ENCODE data around the gene APOB.

Gene APOB

GRCh38 chr2:21009662-21010225 is 34.1 kb downstream of the APOB start:
- H3K27ac Mint-ChIP-seq = no peak overlapping the region
- no peaks in the 10 kb centered on the region for H3K9me3 Mint-ChIP-seq (ENCODE audit: low read depth)
- H3K27me3 Mint-ChIP-seq = no peaks in the 10 kb centered on the region
- no peaks in the 10 kb centered on the region for H3K36me3 Mint-ChIP-seq
- no peak overlapping the region for H3K4me3 Mint-ChIP-seq
- H3K4me1 Mint-ChIP-seq (ENCODE audit: low read depth) = no peaks in the 10 kb centered on the region

- Mint-ChIP-seq H3K27me3 (no peaks in the 10 kb centered on the region), H3K27ac (no peak overlapping the region), H3K4me3 (no peak overlapping the region), H3K36me3 (no peaks in the 10 kb centered on the region), H3K4me1 (ENCODE audit: low read depth) (no peaks in the 10 kb centered on the region), H3K9me3 (ENCODE audit: low read depth) (no peaks in the 10 kb centered on the region)
Observed at GRCh38 chr2:21008790-21009661, 34.8 kb downstream of the APOB start.

DNA sequence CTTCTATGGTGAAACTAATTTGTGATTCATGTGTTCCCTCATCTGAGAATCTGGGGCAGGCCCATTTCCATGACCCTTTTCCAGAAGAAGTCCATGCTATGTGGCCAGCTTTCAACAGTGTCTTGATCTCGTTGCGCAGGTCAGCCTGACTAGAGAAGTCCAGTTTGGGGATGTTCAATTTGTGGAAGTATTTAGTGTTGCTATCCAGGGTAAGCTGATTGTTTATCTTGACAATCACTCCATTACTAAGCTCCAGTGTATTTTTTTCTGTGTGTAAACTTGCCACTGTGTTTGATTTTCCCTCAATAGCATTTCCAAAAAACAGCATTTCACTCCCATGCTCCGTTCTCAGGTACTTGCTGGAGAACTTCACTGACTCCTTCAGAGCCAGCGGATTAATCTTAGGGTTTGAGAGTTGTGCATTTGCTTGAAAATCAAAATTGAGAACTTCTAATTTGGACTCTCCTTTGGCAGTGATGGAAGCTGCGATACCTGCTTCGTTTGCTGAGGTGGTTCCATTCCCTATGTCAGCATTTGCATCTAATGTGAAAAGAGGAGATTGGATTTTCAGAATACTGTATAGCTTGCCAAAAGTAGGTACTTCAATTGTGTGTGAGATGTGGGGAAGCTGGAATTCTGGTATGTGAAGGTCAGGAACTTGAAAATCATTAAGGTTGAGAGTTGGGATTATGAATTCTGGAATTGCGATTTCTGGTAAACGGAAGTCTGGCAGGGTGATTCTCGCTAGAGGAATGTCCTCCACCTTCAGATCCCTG is 35.7 kb downstream of the APOB start:
- H3K27ac Mint-ChIP-seq = no peak overlapping the region
- H3K36me3 Mint-ChIP-seq = no peaks in the 10 kb centered on the region
- H3K27me3 Mint-ChIP-seq = peaks cover 1% of the 10 kb centered on the region
- no peak overlapping the region for H3K4me3 Mint-ChIP-seq
- no peaks in the 10 kb centered on the region for H3K9me3 Mint-ChIP-seq (ENCODE audit: low read depth)
- H3K4me1 Mint-ChIP-seq (ENCODE audit: low read depth) = no peaks in the 10 kb centered on the region

- no peaks in the 10 kb centered on the region for H3K9me3 Mint-ChIP-seq (ENCODE audit: low read depth)
- H3K27me3 Mint-ChIP-seq = peaks cover 1% of the 10 kb centered on the region
- H3K4me3 Mint-ChIP-seq = no peak overlapping the region
- H3K27ac Mint-ChIP-seq = no peak overlapping the region
- H3K4me1 Mint-ChIP-seq (ENCODE audit: low read depth) = no peaks in the 10 kb centered on the region
- H3K36me3 Mint-ChIP-seq = no peaks in the 10 kb centered on the region
Observed at GRCh38 chr2:21007129-21008013, 36.5 kb downstream of the APOB start.

DNA sequence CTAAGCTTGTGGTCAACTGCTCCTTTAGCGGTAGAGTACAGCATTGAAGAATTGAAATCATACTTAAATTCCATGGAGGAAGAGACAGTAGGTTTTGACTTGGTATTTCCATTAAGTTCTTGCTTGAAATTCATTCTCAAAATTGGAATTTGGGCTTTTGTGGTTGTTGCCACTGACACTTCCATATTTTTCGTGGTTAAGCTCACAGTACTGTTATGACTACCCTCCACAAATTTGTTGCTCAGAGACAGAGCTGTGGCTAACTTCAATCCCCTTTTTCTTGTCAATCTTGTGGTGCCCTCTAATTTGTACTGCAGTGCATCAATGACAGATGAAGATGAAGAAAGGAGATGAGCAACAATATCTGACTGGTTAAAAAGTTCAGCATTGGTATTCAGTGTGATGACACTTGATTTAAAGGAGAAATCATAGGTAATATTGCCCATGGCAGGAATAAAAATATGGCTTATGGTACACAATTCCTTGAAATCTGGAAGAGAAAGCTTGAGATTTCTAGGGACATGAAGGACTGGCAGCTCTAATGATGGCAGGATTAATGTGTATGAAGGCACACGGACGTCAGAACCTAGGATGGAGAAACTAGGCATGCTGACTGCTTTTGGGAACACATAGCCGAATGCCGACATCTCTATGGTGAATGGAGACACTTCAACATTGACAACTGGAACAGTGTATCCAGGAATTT is 37.3 kb downstream of the APOB start:
- no peaks in the 10 kb centered on the region for H3K36me3 Mint-ChIP-seq
- H3K4me1 Mint-ChIP-seq (ENCODE audit: low read depth) = no peaks in the 10 kb centered on the region
- no peak overlapping the region for H3K27ac Mint-ChIP-seq
- no peak overlapping the region for H3K4me3 Mint-ChIP-seq
- peaks cover 1% of the 10 kb centered on the region for H3K27me3 Mint-ChIP-seq
- no peaks in the 10 kb centered on the region for H3K9me3 Mint-ChIP-seq (ENCODE audit: low read depth)

DNA sequence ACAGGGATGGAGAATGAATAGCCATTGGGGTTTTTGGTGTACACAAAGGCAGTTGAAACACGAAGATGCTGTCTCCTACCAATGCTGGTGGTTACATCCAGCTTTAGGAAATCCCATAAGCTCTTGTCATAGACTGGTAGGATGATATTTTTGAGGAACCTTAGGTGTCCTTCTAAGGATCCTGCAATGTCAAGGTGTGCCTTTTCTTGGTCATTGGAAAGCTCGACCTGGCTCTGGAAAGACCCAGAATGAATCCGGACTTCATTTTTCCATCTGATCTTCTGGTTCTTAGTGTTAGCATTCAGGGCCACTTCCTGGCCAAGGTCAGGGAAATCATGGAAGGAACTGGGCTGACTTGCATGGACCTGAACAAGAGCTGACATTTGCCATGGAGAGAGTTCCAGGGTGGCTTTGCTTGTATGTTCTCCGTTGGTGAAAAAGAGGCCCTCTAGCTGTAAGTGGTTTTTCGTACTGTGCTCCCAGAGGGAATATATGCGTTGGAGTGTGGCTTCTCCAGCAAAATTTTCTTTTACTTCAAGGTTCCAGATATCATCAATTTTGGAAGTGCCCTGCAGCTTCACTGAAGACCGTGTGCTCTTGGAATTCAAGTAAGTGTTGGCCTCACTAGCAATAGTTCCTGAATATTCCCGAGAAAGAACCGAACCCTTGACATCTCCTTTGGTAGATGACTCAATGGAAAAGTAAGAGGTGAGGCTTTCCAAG is 38.0 kb downstream of the APOB start:
- H3K36me3 Mint-ChIP-seq = no peaks in the 10 kb centered on the region
- no peaks in the 10 kb centered on the region for H3K4me1 Mint-ChIP-seq (ENCODE audit: low read depth)

GRCh38 chr2:21005111-21005699 is 38.7 kb downstream of the APOB start:
- H3K27me3 Mint-ChIP-seq = peaks cover 4% of the 10 kb centered on the region
- no peaks in the 10 kb centered on the region for H3K36me3 Mint-ChIP-seq
- no peaks in the 10 kb centered on the region for H3K4me1 Mint-ChIP-seq (ENCODE audit: low read depth)
- no peaks in the 10 kb centered on the region for H3K9me3 Mint-ChIP-seq (ENCODE audit: low read depth)
- H3K27ac Mint-ChIP-seq = no peak overlapping the region
- H3K4me3 Mint-ChIP-seq = no peak overlapping the region

More for the DNA sequence above, 38.0 kb downstream of the APOB start:
- no peak overlapping the region for H3K27ac Mint-ChIP-seq
- no peaks in the 10 kb centered on the region for H3K9me3 Mint-ChIP-seq (ENCODE audit: low read depth)
- no peak overlapping the region for H3K4me3 Mint-ChIP-seq
- peaks cover 4% of the 10 kb centered on the region for H3K27me3 Mint-ChIP-seq

DNA sequence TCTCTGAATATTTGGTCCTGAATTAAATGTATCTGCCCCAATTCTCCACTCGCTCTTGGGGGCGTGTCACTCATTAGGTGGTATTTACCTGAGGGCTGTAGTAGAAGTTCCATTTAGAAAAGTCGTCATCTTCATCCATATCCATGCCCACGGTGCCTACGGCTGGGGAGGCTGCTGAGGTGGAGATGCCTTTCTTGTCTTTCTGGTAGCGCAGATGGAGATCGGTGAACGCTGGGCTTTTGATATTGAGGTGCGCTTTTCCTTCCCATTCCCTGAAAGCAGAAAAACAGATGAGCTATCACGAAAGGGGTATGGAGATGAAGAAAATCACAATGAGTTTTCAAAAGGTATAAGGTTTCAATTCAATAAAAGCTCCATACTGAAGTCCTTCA is 39.7 kb downstream of the APOB start:
- H3K27me3 Mint-ChIP-seq = peaks cover 4% of the 10 kb centered on the region
- H3K9me3 Mint-ChIP-seq (ENCODE audit: low read depth) = no peaks in the 10 kb centered on the region
- no peaks in the 10 kb centered on the region for H3K36me3 Mint-ChIP-seq
- no peak overlapping the region for H3K4me3 Mint-ChIP-seq
- no peak overlapping the region for H3K27ac Mint-ChIP-seq
- H3K4me1 Mint-ChIP-seq (ENCODE audit: low read depth) = no peaks in the 10 kb centered on the region

DNA sequence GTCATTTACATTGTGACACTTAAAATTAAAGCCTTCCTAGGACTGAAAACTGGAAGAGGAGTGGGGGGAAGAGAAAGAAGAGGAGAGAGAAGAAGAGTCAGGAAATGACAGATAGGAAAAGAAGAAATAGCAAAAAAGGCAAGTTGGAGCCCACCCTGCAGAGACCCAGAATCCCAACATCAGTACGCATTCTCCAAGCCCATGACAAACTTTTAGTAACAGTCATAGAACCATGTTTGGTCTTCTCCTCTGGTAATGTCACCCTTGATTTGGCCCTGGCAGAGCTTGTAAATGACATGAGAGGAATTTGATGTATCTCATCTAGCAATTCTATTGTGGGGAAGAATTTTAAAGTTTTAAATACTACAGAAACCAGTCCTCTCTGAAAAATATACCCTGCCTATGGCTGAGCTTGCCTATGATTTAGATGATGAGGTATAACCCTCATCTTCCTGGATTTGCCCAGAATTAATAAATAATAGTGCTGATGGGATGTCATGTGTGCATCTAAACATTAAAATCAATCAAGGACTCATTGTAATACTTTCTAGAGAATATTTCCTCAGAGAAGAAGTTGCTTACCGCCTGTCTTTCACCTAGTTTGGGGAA is 40.2 kb downstream of the APOB start:
- H3K9me3 Mint-ChIP-seq (ENCODE audit: low read depth) = no peaks in the 10 kb centered on the region
- H3K27ac Mint-ChIP-seq = no peak overlapping the region
- H3K27me3 Mint-ChIP-seq = peaks cover 4% of the 10 kb centered on the region
- no peaks in the 10 kb centered on the region for H3K36me3 Mint-ChIP-seq
- H3K4me1 Mint-ChIP-seq (ENCODE audit: low read depth) = no peaks in the 10 kb centered on the region
- H3K4me3 Mint-ChIP-seq = no peak overlapping the region

GRCh38 chr2:21002814-21003192 is 41.1 kb downstream of the APOB start:
- H3K36me3 Mint-ChIP-seq = no peaks in the 10 kb centered on the region

DNA sequence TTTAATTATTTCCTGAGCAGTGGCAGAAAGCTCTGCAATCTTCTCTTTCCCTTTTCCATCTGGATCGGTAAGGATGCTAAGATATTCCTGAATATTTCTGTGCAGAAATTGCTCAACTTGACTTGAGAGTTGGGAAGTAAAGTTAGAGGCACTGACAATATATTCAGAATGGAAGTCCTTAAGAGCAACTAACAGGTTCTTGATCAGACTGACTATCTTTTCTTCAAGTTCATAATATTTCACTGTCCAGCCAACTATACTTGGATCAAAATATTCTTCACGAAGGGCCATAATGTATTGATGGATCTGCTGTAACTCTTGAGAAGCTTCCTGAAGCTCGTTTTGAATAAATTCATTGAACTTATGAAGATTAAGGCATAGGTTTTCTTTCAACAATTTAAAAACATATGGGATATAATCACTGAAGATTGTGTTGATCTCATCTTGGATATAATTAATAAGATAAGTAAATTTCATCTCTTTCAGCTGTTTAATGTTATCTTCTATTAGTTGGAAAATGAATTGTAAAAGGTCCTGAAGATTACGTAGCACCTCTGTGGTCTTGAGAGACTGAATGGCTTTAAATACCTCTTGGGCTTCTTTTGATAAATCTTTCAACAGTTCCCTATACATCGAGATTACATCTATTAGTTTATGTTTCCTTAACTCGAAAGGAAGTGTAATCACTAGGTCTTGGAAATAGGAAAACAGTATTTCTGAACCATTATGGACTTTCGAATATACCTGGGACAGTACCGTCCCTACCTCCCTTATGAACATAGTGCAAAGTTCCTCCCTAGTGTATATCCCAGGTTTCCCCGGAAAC is 41.7 kb downstream of the APOB start:
- no peaks in the 10 kb centered on the region for H3K36me3 Mint-ChIP-seq
- no peak overlapping the region for H3K27ac Mint-ChIP-seq
- no peak overlapping the region for H3K4me3 Mint-ChIP-seq
- no peaks in the 10 kb centered on the region for H3K9me3 Mint-ChIP-seq (ENCODE audit: low read depth)
- peaks cover 4% of the 10 kb centered on the region for H3K27me3 Mint-ChIP-seq
- H3K4me1 Mint-ChIP-seq (ENCODE audit: low read depth) = no peaks in the 10 kb centered on the region

More at GRCh38 chr2:21002814-21003192, 41.1 kb downstream of the APOB start:
- Mint-ChIP-seq H3K4me1 (ENCODE audit: low read depth) (no peaks in the 10 kb centered on the region), H3K27ac (no peak overlapping the region), H3K4me3 (no peak overlapping the region), H3K9me3 (ENCODE audit: low read depth) (no peaks in the 10 kb centered on the region), H3K27me3 (peaks cover 4% of the 10 kb centered on the region)

DNA sequence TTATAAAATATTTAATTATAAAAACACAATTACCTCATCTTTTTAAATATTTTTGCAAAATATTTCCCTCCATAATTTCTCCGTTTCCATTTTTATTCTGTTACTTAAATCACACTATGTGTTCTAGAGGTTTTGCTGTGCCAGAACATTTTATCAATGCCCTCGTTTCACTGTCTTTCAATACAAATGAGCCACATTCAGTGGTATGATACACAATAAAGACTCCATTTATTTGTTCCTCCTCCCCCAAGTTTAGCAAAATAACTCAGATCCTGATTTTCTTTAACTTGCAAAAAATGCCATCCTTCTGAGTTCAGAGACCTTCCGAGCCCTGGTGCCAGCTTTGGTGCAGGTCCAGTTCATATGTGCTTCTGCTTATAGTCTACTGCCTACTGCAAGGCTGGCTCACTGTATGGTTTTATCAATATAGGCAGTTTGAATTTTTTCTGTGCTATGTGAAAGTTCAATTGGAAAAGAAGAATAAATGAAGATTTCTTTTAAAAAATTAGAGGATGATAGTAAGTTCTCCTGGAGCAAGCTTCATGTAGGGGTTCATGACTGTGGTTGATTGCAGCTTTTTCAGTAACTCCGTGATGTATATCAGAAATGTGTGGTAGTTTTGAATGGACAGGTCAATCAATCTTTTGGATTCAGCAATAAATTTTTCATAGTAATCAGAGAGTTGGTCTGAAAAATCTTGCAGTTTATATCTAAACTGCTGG is 42.5 kb downstream of the APOB start:
- Mint-ChIP-seq H3K4me1 (ENCODE audit: low read depth) (no peaks in the 10 kb centered on the region), H3K27ac (no peak overlapping the region), H3K9me3 (ENCODE audit: low read depth) (no peaks in the 10 kb centered on the region), H3K36me3 (no peaks in the 10 kb centered on the region), H3K27me3 (peaks cover 4% of the 10 kb centered on the region), H3K4me3 (no peak overlapping the region)

Data from activated naive CD8-positive, alpha-beta T cell (primary cell).